ENCODE data around the gene MATN1. TPM values are rescaled to one million over a fixed set of nuclear protein-coding genes. Genes with fewer than 3 reads are reported as not detected.

MATN1 gene
- total RNA-seq, 1 donor from 2014 or later = not detected

- ATAC-seq = no peak
- intact Hi-C loops (cut with DNase I) = no loop called here
- DNase-seq (ENCODE audit: missing footprints) = no peak
Observed at GRCh38 chr1:30679201-30679975, 44.0 kb downstream of the MATN1 start.

- ATAC-seq (no peak), DNase-seq (ENCODE audit: missing footprints) (no peak)
- intact Hi-C loops (cut with DNase I) = no loop called here
Observed at GRCh38 chr1:30678209-30678608, 45.2 kb downstream of the MATN1 start.

GRCh38 chr1:30677471-30677870, 45.9 kb downstream of the MATN1 start:
- ATAC-seq (no peak), DNase-seq (ENCODE audit: missing footprints) (no peak)
- intact Hi-C loops (cut with DNase I) = no loop called here

- no peak for DNase-seq (ENCODE audit: missing footprints)
- no peak for ATAC-seq
- intact Hi-C loops (cut with DNase I) = no loop called here
Observed at GRCh38 chr1:30675761-30676160, 47.6 kb downstream of the MATN1 start.

GRCh38 chr1:30675289-30675688, 48.1 kb downstream of the MATN1 start:
- no peak for ATAC-seq
- intact Hi-C loops (cut with DNase I) = no loop called here
- no peak for DNase-seq (ENCODE audit: missing footprints)

- intact Hi-C loops (cut with DNase I) = no loop called here
- ATAC-seq = no peak
Observed at GRCh38 chr1:30673395-30673794, 50.0 kb downstream of the MATN1 start.

GRCh38 chr1:30672661-30673060, 50.7 kb downstream of the MATN1 start:
- intact Hi-C loops (cut with DNase I) = no loop called here
- DNase-seq (ENCODE audit: missing footprints) (no peak), ATAC-seq (no peak)

More at GRCh38 chr1:30673395-30673794, 50.0 kb downstream of the MATN1 start:
- no peak for DNase-seq (ENCODE audit: missing footprints)

- DNase-seq (ENCODE audit: missing footprints) (no peak), ATAC-seq (no peak)
- intact Hi-C loops (cut with DNase I) = no loop called here
Observed at GRCh38 chr1:30670240-30671060, 52.9 kb downstream of the MATN1 start.

- ATAC-seq = no peak
- intact Hi-C loops (cut with DNase I) = no loop called here
- DNase-seq (ENCODE audit: missing footprints) = no peak
Observed at GRCh38 chr1:30668546-30669327, 54.6 kb downstream of the MATN1 start.

- intact Hi-C loops (cut with DNase I) = no loop called here
- DNase-seq (ENCODE audit: missing footprints) = no peak
- ATAC-seq = no peak
Observed at GRCh38 chr1:30668024-30668423, 55.4 kb downstream of the MATN1 start.

- intact Hi-C loops (cut with DNase I) = no loop called here
- ATAC-seq (no peak), DNase-seq (ENCODE audit: missing footprints) (no peak)
Observed at GRCh38 chr1:30666756-30667273, 56.6 kb downstream of the MATN1 start.

GRCh38 chr1:30665216-30666010, 58.0 kb downstream of the MATN1 start:
- ATAC-seq (no peak), DNase-seq (ENCODE audit: missing footprints) (no peak)
- intact Hi-C loops (cut with DNase I) = no loop called here

- DNase-seq (ENCODE audit: missing footprints) (no peak), ATAC-seq (no peak)
- intact Hi-C loops (cut with DNase I) = no loop called here
Observed at GRCh38 chr1:30664103-30664755, 59.2 kb downstream of the MATN1 start.

GRCh38 chr1:30663596-30664091, 59.7 kb downstream of the MATN1 start:
- ATAC-seq = no peak

GRCh38 chr1:30662291-30662840, 61.0 kb downstream of the MATN1 start:
- intact Hi-C loops (cut with DNase I) = no loop called here
- ATAC-seq (no peak), DNase-seq (ENCODE audit: missing footprints) (no peak)

More at GRCh38 chr1:30663596-30664091, 59.7 kb downstream of the MATN1 start:
- intact Hi-C loops (cut with DNase I) = no loop called here
- DNase-seq (ENCODE audit: missing footprints) = no peak

GRCh38 chr1:30661311-30661710, 62.1 kb downstream of the MATN1 start:
- DNase-seq (ENCODE audit: missing footprints) (no peak), ATAC-seq (no peak)
- intact Hi-C loops (cut with DNase I) = no loop called here
